T-helper 1 cell treated with Interleukin-12 subunit alpha and Interleukin-12 subunit beta and Interleukin-4 antibody, amounts not matched to agents 30 μg/mL and 1 μg/mL, for 36 hours (primary cell): ENCODE data around the gene CUTA.

ENCODE experiments used
- H3K27ac Mint-ChIP-seq: one replicate; pipeline ENCODE4 v1.8.0; 2021; ENCODE audit warnings: mild to moderate bottlenecking, mixed read lengths
- H3K27me3 Mint-ChIP-seq: one replicate; pipeline ENCODE4 v1.8.0; 2021; ENCODE audit warnings: low read depth, mixed read lengths
- H3K36me3 Mint-ChIP-seq: one replicate; pipeline ENCODE4 v1.8.0; 2021; ENCODE audit warnings: low read depth, mixed read lengths
- H3K4me1 Mint-ChIP-seq: one replicate; pipeline ENCODE4 v1.8.0; 2021; ENCODE audit warnings: low read depth, mixed read lengths
- H3K4me3 Mint-ChIP-seq: one replicate; pipeline ENCODE4 v1.8.0; 2021; ENCODE audit warnings: mild to moderate bottlenecking, moderate library complexity, mixed read lengths
- H3K9me3 Mint-ChIP-seq: one replicate; pipeline ENCODE4 v1.8.0; 2021; ENCODE audit warnings: mixed read lengths

Gene CUTA

GRCh38 chr6:33430991-33431879 is 13.3 kb upstream of the CUTA start:
- Mint-ChIP-seq H3K36me3 (peaks cover 13% of the 10 kb centered on the region), H3K27ac (peak overlapping the region; percentile 46), H3K9me3 (no peaks in the 10 kb centered on the region), H3K4me3 (peak overlapping the region; percentile 82), H3K4me1 (peaks cover 49% of the 10 kb centered on the region), H3K27me3 (no peaks in the 10 kb centered on the region)

- Mint-ChIP-seq H3K4me3 (peak overlapping the region; percentile 82), H3K27me3 (no peaks in the 10 kb centered on the region), H3K27ac (peak overlapping the region; percentile 46), H3K4me1 (peaks cover 51% of the 10 kb centered on the region), H3K36me3 (peaks cover 8% of the 10 kb centered on the region), H3K9me3 (no peaks in the 10 kb centered on the region)
These were observed 12.4 kb upstream of the CUTA start for GRCh38 chr6:33430334-33430733.

DNA sequence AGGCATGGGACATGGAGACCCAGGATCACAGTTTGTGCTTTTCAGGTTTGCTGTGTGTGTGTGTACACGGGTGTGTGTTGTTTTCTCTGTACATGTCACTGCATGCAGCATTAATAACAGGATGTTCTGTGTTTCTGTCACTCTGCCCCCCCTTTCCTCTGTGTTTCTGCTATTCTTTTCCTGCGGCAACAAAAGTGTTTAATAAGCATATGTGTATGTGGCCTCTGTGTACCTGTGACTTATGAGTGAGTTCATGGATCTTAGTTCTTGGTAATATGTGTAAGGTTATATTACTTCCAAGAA is 11.8 kb upstream of the CUTA start:
- no peaks in the 10 kb centered on the region for H3K9me3 Mint-ChIP-seq
- H3K27ac Mint-ChIP-seq, result peak overlapping the region; percentile 46
- no peaks in the 10 kb centered on the region for H3K27me3 Mint-ChIP-seq
- peak overlapping the region; percentile 82 for H3K4me3 Mint-ChIP-seq
- H3K36me3 Mint-ChIP-seq, result peaks cover 6% of the 10 kb centered on the region
- peaks cover 58% of the 10 kb centered on the region for H3K4me1 Mint-ChIP-seq

DNA sequence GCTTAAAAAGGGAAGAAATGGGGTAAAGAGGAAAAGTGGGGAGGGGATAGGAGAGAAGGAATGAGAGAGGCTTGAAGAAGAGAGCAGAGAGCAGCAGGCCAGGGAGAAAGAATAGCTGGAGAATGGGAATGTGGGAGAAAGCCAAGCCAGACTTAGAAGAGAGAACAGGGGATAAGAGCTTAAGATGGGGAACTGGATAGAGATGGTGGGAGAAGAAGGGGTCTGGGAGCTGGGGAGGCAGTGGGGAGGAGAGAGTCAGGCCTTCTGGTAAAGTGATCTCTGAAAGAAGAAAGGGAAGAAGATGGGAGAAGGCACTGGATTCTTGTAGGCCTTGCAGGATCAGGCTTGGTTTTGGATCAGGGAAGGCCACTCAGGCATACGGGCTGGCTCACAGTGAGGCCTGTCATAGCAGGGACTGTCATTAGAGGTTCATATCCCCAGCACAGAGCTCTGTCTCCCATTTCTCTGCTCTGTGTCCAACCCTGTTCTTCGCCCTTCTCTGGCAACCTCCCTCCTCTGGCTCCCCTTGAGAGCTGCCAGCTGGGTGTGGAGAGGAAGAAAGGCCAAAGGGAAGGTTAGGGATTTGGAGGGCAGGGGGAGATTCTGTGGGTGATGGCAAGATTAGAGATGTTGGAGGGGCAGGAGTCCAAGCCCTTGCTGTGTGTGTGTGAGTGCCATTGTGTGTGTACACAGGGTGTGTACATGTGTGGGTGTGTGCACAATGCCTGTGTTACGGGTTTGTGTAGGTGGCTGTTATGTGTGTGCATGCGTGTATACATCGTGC is 11.3 kb upstream of the CUTA start:
- Mint-ChIP-seq H3K9me3 (no peaks in the 10 kb centered on the region), H3K27me3 (no peaks in the 10 kb centered on the region)

DNA sequence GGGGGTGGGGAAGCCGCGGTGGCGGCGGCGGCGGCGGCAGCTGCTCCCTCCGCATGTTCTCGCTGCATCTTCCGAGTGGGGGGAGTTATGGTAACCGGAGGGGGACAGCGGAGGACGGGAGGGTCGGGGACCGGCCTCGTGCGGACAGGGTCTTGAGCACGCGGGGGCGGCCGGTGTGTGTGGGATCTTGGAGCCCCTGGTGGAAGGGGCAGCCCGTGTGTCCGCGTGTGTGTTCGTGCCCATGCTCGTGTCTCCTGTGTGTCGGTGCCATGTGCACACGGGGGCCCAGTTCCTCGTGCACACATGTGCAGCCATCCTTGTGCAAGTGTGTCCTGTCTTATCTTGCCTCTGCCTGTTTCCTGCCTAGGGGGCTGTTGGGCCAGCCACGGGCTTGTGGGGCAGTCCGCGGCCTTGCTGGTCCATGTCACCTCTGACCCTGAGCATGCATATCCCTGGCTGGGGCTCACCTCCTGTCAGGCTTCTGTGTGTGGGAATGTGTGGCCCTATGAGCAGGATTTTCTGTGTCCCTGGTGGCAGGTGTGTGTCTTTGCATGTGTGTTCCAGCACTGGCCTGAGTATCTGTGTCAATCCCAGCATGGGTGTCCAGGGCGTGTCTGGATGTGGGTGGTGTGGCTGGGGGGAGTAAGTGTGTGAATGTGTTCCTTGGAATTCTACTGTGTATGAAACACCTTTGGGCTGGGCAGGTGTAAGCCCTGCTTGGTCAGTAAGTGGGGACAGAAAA is 10.5 kb upstream of the CUTA start:
- no peaks in the 10 kb centered on the region for H3K9me3 Mint-ChIP-seq
- peaks cover 16% of the 10 kb centered on the region for H3K36me3 Mint-ChIP-seq
- peak overlapping the region; percentile 46 for H3K27ac Mint-ChIP-seq
- H3K4me3 Mint-ChIP-seq, result peak overlapping the region; percentile 82
- H3K27me3 Mint-ChIP-seq, result no peaks in the 10 kb centered on the region
- peaks cover 71% of the 10 kb centered on the region for H3K4me1 Mint-ChIP-seq

More for the DNA sequence above, 11.3 kb upstream of the CUTA start:
- peak overlapping the region; percentile 46 for H3K27ac Mint-ChIP-seq
- H3K4me1 Mint-ChIP-seq, result peaks cover 63% of the 10 kb centered on the region
- peaks cover 10% of the 10 kb centered on the region for H3K36me3 Mint-ChIP-seq
- H3K4me3 Mint-ChIP-seq, result peak overlapping the region; percentile 82

DNA sequence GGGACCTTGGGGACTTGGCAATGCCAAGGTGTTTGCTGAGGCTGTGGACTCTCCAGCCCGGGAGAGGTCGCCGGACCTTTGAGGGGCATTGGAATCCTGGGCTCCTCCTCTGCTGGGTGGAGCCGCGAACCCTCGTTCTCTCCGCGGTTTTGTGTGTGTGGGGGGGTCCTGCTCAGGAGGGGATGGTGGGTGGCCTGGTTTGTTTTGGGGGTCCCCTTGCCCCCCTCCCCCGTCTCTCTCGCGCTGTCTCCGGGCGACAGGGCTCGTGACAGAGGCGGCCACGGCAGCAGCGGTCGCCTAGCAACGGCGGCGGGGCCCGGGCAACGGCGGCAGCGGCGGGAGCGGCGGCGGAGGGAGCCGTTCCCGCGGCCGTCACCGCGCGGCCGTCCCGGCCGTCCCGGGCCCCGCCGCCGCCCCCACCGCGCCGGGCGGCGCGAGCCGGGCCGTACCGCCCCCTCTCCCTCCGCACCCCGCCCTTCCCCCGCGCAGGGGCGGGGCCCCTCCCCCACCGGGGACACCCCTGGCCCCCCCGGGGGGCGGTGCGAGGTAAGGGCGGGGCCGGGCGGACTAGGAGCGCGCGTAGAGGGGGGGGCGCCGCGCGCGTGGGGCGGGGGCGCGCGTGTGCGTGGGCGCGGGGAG is 9.8 kb upstream of the CUTA start:
- no peaks in the 10 kb centered on the region for H3K27me3 Mint-ChIP-seq
- peak overlapping the region; percentile 94 for H3K4me3 Mint-ChIP-seq
- H3K27ac Mint-ChIP-seq, result peak overlapping the region; percentile 95
- H3K9me3 Mint-ChIP-seq, result no peaks in the 10 kb centered on the region
- H3K36me3 Mint-ChIP-seq, result peaks cover 16% of the 10 kb centered on the region
- H3K4me1 Mint-ChIP-seq, result peaks cover 70% of the 10 kb centered on the region

DNA sequence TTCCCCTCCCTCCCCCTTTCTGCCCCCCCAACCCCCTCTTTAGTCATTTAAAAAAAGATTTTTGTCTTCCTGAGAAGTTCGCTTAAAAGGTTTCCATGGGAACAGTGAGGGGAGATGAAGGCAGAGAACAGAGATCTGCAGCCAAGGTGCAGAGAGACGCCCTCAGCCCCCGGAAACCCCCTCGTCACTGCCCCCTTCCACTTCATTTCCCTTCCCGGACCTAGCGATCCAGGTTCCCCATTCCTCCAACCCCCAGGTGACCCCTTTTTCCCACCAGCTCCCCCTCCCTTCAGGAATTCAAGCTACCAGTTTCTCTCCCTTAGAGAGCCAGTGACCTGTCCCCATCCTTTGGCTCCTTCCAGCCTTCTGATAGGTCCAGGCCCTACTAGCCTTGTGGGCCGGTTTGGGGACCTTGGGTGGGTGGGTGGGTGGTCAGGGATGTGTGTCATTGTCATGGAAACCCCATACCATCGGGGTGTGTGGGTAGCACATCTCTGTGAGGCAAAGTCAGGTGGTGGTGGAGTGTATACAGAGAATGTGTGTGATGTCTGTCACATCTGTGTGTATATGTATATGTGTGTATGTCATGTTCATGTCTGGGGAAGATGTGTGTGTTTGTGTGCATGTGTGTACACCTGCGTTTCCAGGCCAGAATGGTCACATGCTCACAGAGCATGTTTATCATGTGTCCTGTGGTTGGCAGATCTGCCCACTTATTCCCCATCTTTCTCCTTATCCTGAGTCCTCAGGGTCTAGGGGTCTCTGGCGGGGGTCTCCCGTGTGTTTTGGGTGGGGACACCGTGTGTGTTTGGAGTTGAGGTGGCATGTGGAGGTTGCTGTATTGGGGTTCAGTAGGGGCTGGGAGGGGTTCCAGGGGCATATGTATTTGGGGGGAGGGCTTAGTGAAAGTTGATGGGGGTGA is 8.9 kb upstream of the CUTA start:
- peak overlapping the region; percentile 95 for H3K27ac Mint-ChIP-seq
- H3K4me1 Mint-ChIP-seq, result peaks cover 66% of the 10 kb centered on the region
- peaks cover 15% of the 10 kb centered on the region for H3K36me3 Mint-ChIP-seq
- no peaks in the 10 kb centered on the region for H3K9me3 Mint-ChIP-seq
- no peaks in the 10 kb centered on the region for H3K27me3 Mint-ChIP-seq
- H3K4me3 Mint-ChIP-seq, result peak overlapping the region; percentile 94

DNA sequence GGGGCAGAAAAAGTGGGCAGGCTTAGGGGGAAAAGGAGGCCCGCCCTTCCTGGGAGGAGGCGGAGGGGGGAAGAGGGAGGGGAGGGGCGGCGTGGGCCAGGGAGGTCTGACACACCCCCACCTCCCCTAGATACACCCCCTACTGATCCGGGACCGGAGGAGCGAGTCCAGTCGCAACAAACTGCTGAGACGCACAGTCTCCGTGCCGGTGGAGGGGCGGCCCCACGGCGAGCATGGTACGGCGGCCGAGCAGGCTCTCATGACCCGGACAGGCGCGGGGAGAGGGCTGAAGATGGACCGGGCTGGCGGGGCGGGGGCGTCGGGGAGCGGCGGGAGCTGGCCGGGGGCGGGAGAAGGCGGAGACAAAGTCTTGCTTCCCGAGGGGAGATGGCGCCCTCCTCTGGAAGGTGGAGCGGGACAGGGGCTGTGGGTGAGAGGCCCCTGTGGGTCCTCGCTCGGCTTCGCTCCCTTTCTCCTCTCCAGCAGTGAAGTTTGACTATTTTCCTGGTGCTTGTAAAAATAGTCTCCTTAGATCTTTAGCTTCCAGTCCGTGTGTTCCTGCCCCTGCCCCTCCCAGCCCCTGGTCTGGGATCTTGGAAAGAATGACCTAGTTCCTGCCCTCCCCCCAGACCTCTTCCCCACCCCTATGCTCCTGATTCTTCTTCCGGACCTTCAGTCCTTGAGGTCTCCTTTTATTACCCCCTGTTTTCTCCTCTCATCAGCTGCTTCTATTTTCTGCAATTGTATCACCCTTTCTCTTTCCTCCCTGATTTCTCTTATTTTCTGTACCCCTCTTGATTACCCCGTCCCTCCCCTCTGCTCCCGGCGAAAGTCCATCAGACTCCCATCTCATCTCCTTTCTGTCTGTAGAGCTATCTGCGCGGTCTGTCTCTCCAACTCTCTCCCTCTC is 8.0 kb upstream of the CUTA start:
- H3K27me3 Mint-ChIP-seq, result no peaks in the 10 kb centered on the region
- no peaks in the 10 kb centered on the region for H3K9me3 Mint-ChIP-seq
- peaks cover 71% of the 10 kb centered on the region for H3K4me1 Mint-ChIP-seq
- peak overlapping the region; percentile 94 for H3K4me3 Mint-ChIP-seq
- H3K27ac Mint-ChIP-seq, result peak overlapping the region; percentile 95
- H3K36me3 Mint-ChIP-seq, result peaks cover 15% of the 10 kb centered on the region

GRCh38 chr6:33424855-33425667 is 7.2 kb upstream of the CUTA start:
- no peaks in the 10 kb centered on the region for H3K9me3 Mint-ChIP-seq
- peak overlapping the region; percentile 94 for H3K4me3 Mint-ChIP-seq
- H3K4me1 Mint-ChIP-seq, result peaks cover 63% of the 10 kb centered on the region
- H3K36me3 Mint-ChIP-seq, result peaks cover 15% of the 10 kb centered on the region
- H3K27ac Mint-ChIP-seq, result peak overlapping the region; percentile 95
- no peaks in the 10 kb centered on the region for H3K27me3 Mint-ChIP-seq

GRCh38 chr6:33423777-33424176 is 5.9 kb upstream of the CUTA start:
- Mint-ChIP-seq H3K36me3 (peaks cover 15% of the 10 kb centered on the region), H3K4me3 (peak overlapping the region; percentile 94), H3K4me1 (peaks cover 61% of the 10 kb centered on the region), H3K27me3 (no peaks in the 10 kb centered on the region), H3K9me3 (no peaks in the 10 kb centered on the region), H3K27ac (peak overlapping the region; percentile 95)

DNA sequence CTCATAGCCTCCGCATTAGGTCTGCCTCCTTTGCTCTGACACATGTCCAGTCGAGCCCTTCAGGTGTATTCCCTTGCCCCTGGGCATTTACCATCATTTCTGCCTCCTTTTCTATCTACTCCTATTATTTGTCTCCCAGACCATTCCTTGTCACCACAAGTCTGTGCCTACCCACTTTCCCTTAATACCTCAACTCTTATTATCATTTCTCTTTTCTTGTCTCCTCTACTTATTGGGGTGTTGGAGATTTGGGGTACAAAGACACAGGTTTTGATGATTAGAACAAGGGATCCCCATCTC is 3.4 kb upstream of the CUTA start:
- Mint-ChIP-seq H3K4me1 (peaks cover 67% of the 10 kb centered on the region), H3K4me3 (peak overlapping the region; percentile 56), H3K27ac (peak overlapping the region; percentile 3)

More for the DNA sequence above, 3.4 kb upstream of the CUTA start:
- Mint-ChIP-seq H3K36me3 (peaks cover 19% of the 10 kb centered on the region), H3K27me3 (no peaks in the 10 kb centered on the region), H3K9me3 (no peaks in the 10 kb centered on the region)
